Astrocyte of the cerebellum (primary cell): ENCODE data around the gene FOXP2.

ENCODE experiments used
- DNase-seq: peaks from one replicate; pipeline ENCODE4 v3.0.0-alpha.2; 2011; ENCODE audit warnings: low read depth
- H3K4me3 ChIP-seq: 2 replicates; pipeline ENCODE4 v1.5.1; 2011; ENCODE audit warnings: mild to moderate bottlenecking, low read depth, low read length, moderate library complexity
- CTCF ChIP-seq: IDR thresholded peaks from 2 replicates; pipeline ENCODE4 v1.5.1; 2012; ENCODE audit warnings: low read length, low read depth, moderate library complexity, mild to moderate bottlenecking; ENCODE audit errors: missing control alignments
- in situ Hi-C: cut with HindIII; loops from 2 replicates; pipeline ENCODE4 v1.10.0; 2017; ENCODE audit warnings: low sequenced_read_pairs

Gene FOXP2

GRCh38 chr7:114419441-114420272 lies 5.0 kb downstream of the FOXP2 start:
- DNase-seq: no peak
- TF ChIP-seq CTCF: no peak
- no peak overlapping the region for H3K4me3 ChIP-seq
- in situ Hi-C loops: no loop called here

GRCh38 chr7:114422507-114423501 lies 8.2 kb downstream of the FOXP2 start:
- peak; percentile 27 for TF ChIP-seq CTCF
- H3K4me3 ChIP-seq: no peak overlapping the region
- in situ Hi-C loops: no loop called here
- no peak for DNase-seq

GRCh38 chr7:114426382-114426781 lies 11.8 kb downstream of the FOXP2 start:
- in situ Hi-C loops: no loop called here

GRCh38 chr7:114426824-114427223 lies 12.2 kb downstream of the FOXP2 start:
- TF ChIP-seq CTCF: peak; percentile 52
- in situ Hi-C loops: no loop called here
- H3K4me3 ChIP-seq: no peak overlapping the region
- DNase-seq: peak; percentile 13

More at GRCh38 chr7:114426382-114426781, 11.8 kb downstream of the FOXP2 start:
- no peak for DNase-seq
- no peak for TF ChIP-seq CTCF
- H3K4me3 ChIP-seq: no peak overlapping the region

GRCh38 chr7:114428211-114428610 lies 13.6 kb downstream of the FOXP2 start:
- no peak for TF ChIP-seq CTCF
- H3K4me3 ChIP-seq: no peak overlapping the region
- DNase-seq: no peak
- in situ Hi-C loops: no loop called here

GRCh38 chr7:114431189-114431588 lies 16.6 kb downstream of the FOXP2 start:
- TF ChIP-seq CTCF: no peak
- DNase-seq: no peak
- in situ Hi-C loops: no loop called here
- no peak overlapping the region for H3K4me3 ChIP-seq
